HEK293T (cell line): Measurements from ENCODE around the gene ZNF70.

Experiments used
- ARNT ChIP-seq: fragments of 450-650 bp; IDR thresholded peaks from 2 replicates; pipeline ENCODE4 v1.6.1; 2017; ENCODE audit warnings: mild to moderate bottlenecking
- BHLHE40 ChIP-seq: fragments of 450-650 bp; IDR thresholded peaks from 2 replicates; pipeline ENCODE4 v1.6.1; 2016; ENCODE audit warnings: mild to moderate bottlenecking, moderate library complexity, borderline replicate concordance
- CTBP1 ChIP-seq: fragments of 450-650 bp; IDR thresholded peaks from 2 replicates; pipeline ENCODE4 v1.6.1; 2016; ENCODE audit warnings: borderline replicate concordance
- ELF4 ChIP-seq: fragments of 450-650 bp; IDR thresholded peaks from 2 replicates; pipeline ENCODE4 v1.6.1; 2017; ENCODE audit warnings: antibody characterized with exemption
- FOXA1 ChIP-seq: fragments of 450-650 bp; IDR thresholded peaks from 2 replicates; pipeline ENCODE4 v1.6.1; 2016; ENCODE audit warnings: mild to moderate bottlenecking
- FOXK2 ChIP-seq: fragments of 450-650 bp; IDR thresholded peaks from 2 replicates; pipeline ENCODE4 v1.6.1; 2016; ENCODE audit warnings: mild to moderate bottlenecking
- FOXM1 ChIP-seq: fragments of 450-650 bp; IDR thresholded peaks from 2 replicates; pipeline ENCODE4 v1.6.1; 2017; ENCODE audit warnings: mild to moderate bottlenecking, borderline replicate concordance
- L3MBTL2 ChIP-seq: fragments of 450-650 bp; conservative IDR thresholded peaks from 2 replicates; pipeline ENCODE4 v1.6.1; 2016; ENCODE audit warnings: mild to moderate bottlenecking
- NFRKB ChIP-seq: fragments of 450-650 bp; IDR thresholded peaks from 2 replicates; pipeline ENCODE4 v1.6.1; 2016; ENCODE audit warnings: mild to moderate bottlenecking, moderate library complexity
- SP1 ChIP-seq: fragments of 450-650 bp; IDR thresholded peaks from 2 replicates; pipeline ENCODE4 v1.6.1; 2017
- SUZ12 ChIP-seq: fragments of 450-650 bp; IDR thresholded peaks from 2 replicates; pipeline ENCODE4 v1.6.1; 2016; ENCODE audit warnings: mild to moderate bottlenecking
- TARDBP ChIP-seq: fragments of 450-650 bp; IDR thresholded peaks from 2 replicates; pipeline ENCODE4 v1.6.1; 2016
- ZNF384 ChIP-seq: fragments of 450-650 bp; IDR thresholded peaks from 2 replicates; pipeline ENCODE4 v1.6.1; 2016
- TF ChIP-seq, protein P1 (sequence below): fragments of 450-650 bp; IDR thresholded peaks from 2 replicates; pipeline ENCODE4 v1.6.1; 2016

DNA sequence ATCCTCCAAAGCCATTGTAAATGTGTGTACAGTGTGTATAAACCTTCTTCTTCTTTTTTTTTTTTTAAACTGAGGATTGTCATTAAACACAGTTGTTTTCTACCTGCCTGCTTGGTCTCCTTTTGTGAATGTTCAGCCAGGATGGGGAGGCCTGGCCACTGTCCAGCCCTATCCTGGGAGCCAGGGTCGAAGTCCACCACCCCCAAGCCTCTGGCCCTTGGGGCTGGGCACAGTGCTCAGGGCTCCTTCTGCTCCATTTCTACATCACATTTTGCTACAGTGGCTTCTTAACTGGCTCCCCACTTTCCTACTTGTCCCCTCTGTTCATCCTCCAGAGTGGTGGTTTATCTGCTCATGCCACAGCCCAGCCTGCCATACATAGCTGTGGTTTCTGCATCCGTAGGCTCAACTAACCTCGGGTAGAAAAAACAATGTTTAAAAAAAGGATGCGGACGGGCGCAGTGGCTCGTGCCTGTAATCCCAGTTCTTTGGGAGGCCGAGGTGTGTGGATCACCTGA, 33.4 kb upstream of the ZNF70 start:
- TF ChIP-seq, protein P1, sequence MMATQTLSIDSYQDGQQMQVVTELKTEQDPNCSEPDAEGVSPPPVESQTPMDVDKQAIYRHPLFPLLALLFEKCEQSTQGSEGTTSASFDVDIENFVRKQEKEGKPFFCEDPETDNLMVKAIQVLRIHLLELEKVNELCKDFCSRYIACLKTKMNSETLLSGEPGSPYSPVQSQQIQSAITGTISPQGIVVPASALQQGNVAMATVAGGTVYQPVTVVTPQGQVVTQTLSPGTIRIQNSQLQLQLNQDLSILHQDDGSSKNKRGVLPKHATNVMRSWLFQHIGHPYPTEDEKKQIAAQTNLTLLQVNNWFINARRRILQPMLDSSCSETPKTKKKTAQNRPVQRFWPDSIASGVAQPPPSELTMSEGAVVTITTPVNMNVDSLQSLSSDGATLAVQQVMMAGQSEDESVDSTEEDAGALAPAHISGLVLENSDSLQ: no peak
- TF ChIP-seq FOXM1: no peak
- TF ChIP-seq NFRKB: no peak
- TF ChIP-seq FOXA1: no peak
- TF ChIP-seq ELF4: no peak
- TF ChIP-seq BHLHE40: no peak
- TF ChIP-seq CTBP1: no peak
- TF ChIP-seq FOXK2: no peak
- TF ChIP-seq SUZ12: no peak
- no peak for TF ChIP-seq ARNT
- TF ChIP-seq SP1: no peak
- TF ChIP-seq TARDBP: no peak
- no peak for TF ChIP-seq L3MBTL2
- TF ChIP-seq ZNF384: no peak
